ENCODE results near the gene KRCC1. TPM values are rescaled to one million over a fixed set of nuclear protein-coding genes. Genes with fewer than 3 reads are reported as not detected.

KRCC1 gene
- 22.5 TPM for polyA plus RNA-seq (2013, experiment 1 of 2)
- 25.4 TPM for polyA plus RNA-seq (2013, experiment 2 of 2)

- Histone ChIP-seq H3K27ac (ENCODE audit: low read depth, low read length, severe bottlenecking) (peak within 1 kb of the TSS; percentile 86), H3K4me3 (ENCODE audit: extremely low read depth, insufficient read depth, low read length, poor library complexity, severe bottlenecking) (peak within 1 kb of the TSS; percentile 82), H3K4me1 (ENCODE audit: control insufficient read depth, insufficient read depth, low read length, poor library complexity, severe bottlenecking) (peaks cover 9% of the 10 kb centered on the region), H3K36me3 (ENCODE audit: control insufficient read depth, insufficient read depth, low read length) (peaks cover 25% of the 10 kb centered on the region), H3K9me3 (ENCODE audit: control insufficient read depth, low read length) (no peaks in the 10 kb centered on the region)
- 0% methylated on average over 34 to 44 of the region's 77 CpGs for WGBS, 2 experiments (ENCODE audit: insufficient coverage in 2 of 2)
These were observed at the start of gene KRCC1 for GRCh38 chr2:88055371-88056128. TSS of gene KRCC1 (minus strand) at chr2:88055783. CDS start at chr2:88028563, 27,220 bp downstream.

DNA sequence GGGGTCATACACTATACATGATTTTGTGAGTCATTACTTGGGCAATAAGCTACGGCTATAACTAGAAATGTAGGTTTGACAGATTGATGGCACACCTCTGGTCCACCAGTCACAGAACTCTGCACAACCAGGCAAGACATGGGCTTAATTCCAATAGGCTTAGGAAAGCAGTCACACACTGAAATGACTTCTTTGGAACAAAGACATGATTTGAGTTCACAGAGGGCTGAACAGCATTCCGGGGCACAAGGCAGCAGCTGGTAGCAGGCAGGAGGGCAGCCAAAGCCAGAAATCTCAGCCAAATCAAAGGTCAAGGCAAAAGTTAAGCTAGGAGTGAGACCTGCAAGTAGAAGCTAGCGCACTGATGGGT, 44.9 kb upstream of the KRCC1 start:
- no peaks in the 10 kb centered on the region for H3K36me3 ChIP-seq (ENCODE audit: control insufficient read depth, insufficient read depth, low read length)
- no peak overlapping the region for H3K27ac ChIP-seq (ENCODE audit: low read depth, low read length, severe bottlenecking)
- H3K4me1 ChIP-seq (ENCODE audit: control insufficient read depth, insufficient read depth, low read length, poor library complexity, severe bottlenecking), result no peaks in the 10 kb centered on the region
- 89 to 100% methylated on average over 3 of the region's 3 CpGs for WGBS, 2 experiments (ENCODE audit: insufficient coverage in 2 of 2)
- H3K4me3 ChIP-seq (ENCODE audit: extremely low read depth, insufficient read depth, low read length, poor library complexity, severe bottlenecking), result no peak overlapping the region
- no peaks in the 10 kb centered on the region for H3K9me3 ChIP-seq (ENCODE audit: control insufficient read depth, low read length)

GRCh38 chr2:88099798-88100488, 44.4 kb upstream of the KRCC1 start:
- Histone ChIP-seq H3K4me3 (ENCODE audit: extremely low read depth, insufficient read depth, low read length, poor library complexity, severe bottlenecking) (no peak overlapping the region), H3K27ac (ENCODE audit: low read depth, low read length, severe bottlenecking) (no peak overlapping the region), H3K36me3 (ENCODE audit: control insufficient read depth, insufficient read depth, low read length) (no peaks in the 10 kb centered on the region), H3K9me3 (ENCODE audit: control insufficient read depth, low read length) (no peaks in the 10 kb centered on the region), H3K4me1 (ENCODE audit: control insufficient read depth, insufficient read depth, low read length, poor library complexity, severe bottlenecking) (no peaks in the 10 kb centered on the region)
- WGBS, 2 experiments (ENCODE audit: insufficient coverage in 2 of 2), result 9 to 25% methylated on average over 2 to 3 of the region's 5 CpGs

GRCh38 chr2:88098558-88098900, 42.9 kb upstream of the KRCC1 start:
- H3K4me1 ChIP-seq (ENCODE audit: control insufficient read depth, insufficient read depth, low read length, poor library complexity, severe bottlenecking), result no peaks in the 10 kb centered on the region

DNA sequence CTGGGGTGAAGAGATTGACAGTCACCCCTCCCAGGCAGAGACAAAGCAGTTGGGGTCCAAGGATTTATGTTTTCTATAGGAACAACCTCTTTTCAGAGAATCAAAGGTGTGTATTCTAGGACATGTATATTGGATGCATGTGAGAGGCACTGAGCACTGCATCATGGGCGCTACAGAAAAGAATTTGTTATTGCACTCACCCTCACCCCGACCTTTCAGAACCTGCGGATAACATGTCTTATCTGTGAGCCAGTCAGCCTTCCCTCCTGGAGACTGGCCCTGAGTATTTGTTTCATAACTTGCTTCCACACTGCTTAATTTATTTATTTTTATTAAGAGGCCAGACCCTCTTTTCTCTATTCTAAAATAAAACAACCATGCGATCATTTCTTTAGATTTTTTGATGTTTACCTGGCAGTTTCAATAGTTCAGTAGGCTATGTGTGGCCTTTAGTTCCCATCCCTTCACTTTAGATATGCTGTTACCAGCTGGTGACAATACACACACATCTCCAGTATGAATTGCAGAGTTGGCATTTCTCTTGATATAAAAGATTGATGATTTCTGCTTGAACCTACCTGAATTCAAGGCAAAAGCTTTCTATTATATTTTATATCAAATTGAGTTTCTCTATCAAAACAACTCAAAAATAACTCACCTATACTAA, 42.4 kb upstream of the KRCC1 start:
- H3K4me1 ChIP-seq (ENCODE audit: control insufficient read depth, insufficient read depth, low read length, poor library complexity, severe bottlenecking), result no peaks in the 10 kb centered on the region
- H3K27ac ChIP-seq (ENCODE audit: low read depth, low read length, severe bottlenecking), result no peak overlapping the region
- H3K36me3 ChIP-seq (ENCODE audit: control insufficient read depth, insufficient read depth, low read length), result no peaks in the 10 kb centered on the region
- 96 to 97% methylated on average over 3 of the region's 4 CpGs for WGBS, 2 experiments (ENCODE audit: insufficient coverage in 2 of 2)
- no peaks in the 10 kb centered on the region for H3K9me3 ChIP-seq (ENCODE audit: control insufficient read depth, low read length)
- no peak overlapping the region for H3K4me3 ChIP-seq (ENCODE audit: extremely low read depth, insufficient read depth, low read length, poor library complexity, severe bottlenecking)

More at GRCh38 chr2:88098558-88098900, 42.9 kb upstream of the KRCC1 start:
- H3K27ac ChIP-seq (ENCODE audit: low read depth, low read length, severe bottlenecking), result no peak overlapping the region
- H3K4me3 ChIP-seq (ENCODE audit: extremely low read depth, insufficient read depth, low read length, poor library complexity, severe bottlenecking), result no peak overlapping the region
- H3K36me3 ChIP-seq (ENCODE audit: control insufficient read depth, insufficient read depth, low read length), result no peaks in the 10 kb centered on the region
- H3K9me3 ChIP-seq (ENCODE audit: control insufficient read depth, low read length), result no peaks in the 10 kb centered on the region

DNA sequence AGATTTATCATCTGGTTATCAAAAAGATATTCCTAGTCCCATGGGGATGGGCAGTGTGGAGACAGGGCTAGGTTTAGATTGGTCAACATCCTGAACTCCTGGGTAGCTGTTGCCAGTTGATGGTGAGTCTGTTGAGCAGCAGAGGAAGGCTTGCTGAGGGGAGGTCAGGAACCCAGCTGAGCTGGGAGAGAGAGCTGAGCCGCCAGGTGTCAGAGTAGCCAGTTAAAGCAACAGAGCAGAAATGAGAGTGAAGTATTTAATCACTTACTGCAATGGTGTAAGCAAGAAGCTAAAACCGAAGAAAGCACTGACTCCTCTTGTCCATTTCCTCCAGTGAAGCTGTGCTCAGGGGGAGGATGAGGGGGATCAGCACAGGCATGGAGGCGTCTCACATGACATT, 41.6 kb upstream of the KRCC1 start:
- WGBS, 2 experiments (ENCODE audit: insufficient coverage in 2 of 2), result 56 to 69% methylated on average over 2 to 3 of the region's 3 CpGs
- no peaks in the 10 kb centered on the region for H3K36me3 ChIP-seq (ENCODE audit: control insufficient read depth, insufficient read depth, low read length)

DNA sequence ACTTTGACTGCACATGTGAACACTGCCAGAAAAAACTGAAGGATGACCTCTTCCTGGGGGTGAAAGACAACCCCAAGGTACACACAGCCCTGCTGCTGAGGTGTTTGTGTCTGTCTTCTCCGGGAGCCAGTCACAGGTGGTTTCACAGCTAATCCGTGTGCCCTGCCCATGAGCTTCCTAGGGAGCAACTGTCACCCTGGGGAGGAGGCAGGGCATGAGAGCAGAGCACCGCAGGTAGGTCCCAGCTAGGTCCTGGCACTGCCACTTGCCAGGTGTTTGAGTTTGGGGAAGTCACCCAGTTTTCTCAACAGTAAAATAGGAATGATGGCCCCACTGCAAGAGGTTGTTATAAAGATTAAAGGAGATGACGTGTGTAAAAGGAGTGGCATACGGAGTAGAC, 41.1 kb upstream of the KRCC1 start:
- WGBS, 2 experiments (ENCODE audit: insufficient coverage in 2 of 2), result 90 to 96% methylated on average over 5 of the region's 5 CpGs
- no peaks in the 10 kb centered on the region for H3K9me3 ChIP-seq (ENCODE audit: control insufficient read depth, low read length)
- no peak overlapping the region for H3K4me3 ChIP-seq (ENCODE audit: extremely low read depth, insufficient read depth, low read length, poor library complexity, severe bottlenecking)
- H3K4me1 ChIP-seq (ENCODE audit: control insufficient read depth, insufficient read depth, low read length, poor library complexity, severe bottlenecking), result no peaks in the 10 kb centered on the region
- H3K27ac ChIP-seq (ENCODE audit: low read depth, low read length, severe bottlenecking), result no peak overlapping the region
- no peaks in the 10 kb centered on the region for H3K36me3 ChIP-seq (ENCODE audit: control insufficient read depth, insufficient read depth, low read length)

More for the DNA sequence above, 41.6 kb upstream of the KRCC1 start:
- Histone ChIP-seq H3K4me3 (ENCODE audit: extremely low read depth, insufficient read depth, low read length, poor library complexity, severe bottlenecking) (no peak overlapping the region), H3K9me3 (ENCODE audit: control insufficient read depth, low read length) (no peaks in the 10 kb centered on the region), H3K27ac (ENCODE audit: low read depth, low read length, severe bottlenecking) (no peak overlapping the region), H3K4me1 (ENCODE audit: control insufficient read depth, insufficient read depth, low read length, poor library complexity, severe bottlenecking) (no peaks in the 10 kb centered on the region)

DNA sequence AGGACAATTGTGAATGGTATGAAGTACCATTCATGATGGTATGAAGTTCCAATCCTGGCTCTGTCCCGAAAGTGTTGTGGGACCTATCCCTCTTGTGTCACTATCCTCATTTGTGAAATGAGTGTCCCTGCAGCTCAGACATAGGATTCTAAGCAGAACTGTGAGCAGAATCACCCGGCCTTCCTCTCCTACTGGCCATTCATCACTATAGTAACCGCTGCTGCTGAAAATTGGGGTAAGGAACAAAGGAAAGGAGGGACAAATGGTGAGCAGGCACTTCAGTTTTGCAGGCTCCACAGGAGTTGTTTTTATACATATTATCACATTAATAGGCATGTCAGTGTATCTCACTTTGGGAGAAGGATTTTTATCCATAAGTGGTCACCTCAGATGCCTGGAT, 39.4 kb upstream of the KRCC1 start:
- WGBS, 2 experiments (ENCODE audit: insufficient coverage in 2 of 2), result 63 to 67% methylated on average over 1 of the region's 3 CpGs
- Histone ChIP-seq H3K36me3 (ENCODE audit: control insufficient read depth, insufficient read depth, low read length) (no peaks in the 10 kb centered on the region), H3K4me3 (ENCODE audit: extremely low read depth, insufficient read depth, low read length, poor library complexity, severe bottlenecking) (no peak overlapping the region), H3K27ac (ENCODE audit: low read depth, low read length, severe bottlenecking) (no peak overlapping the region), H3K9me3 (ENCODE audit: control insufficient read depth, low read length) (no peaks in the 10 kb centered on the region), H3K4me1 (ENCODE audit: control insufficient read depth, insufficient read depth, low read length, poor library complexity, severe bottlenecking) (no peaks in the 10 kb centered on the region)

DNA sequence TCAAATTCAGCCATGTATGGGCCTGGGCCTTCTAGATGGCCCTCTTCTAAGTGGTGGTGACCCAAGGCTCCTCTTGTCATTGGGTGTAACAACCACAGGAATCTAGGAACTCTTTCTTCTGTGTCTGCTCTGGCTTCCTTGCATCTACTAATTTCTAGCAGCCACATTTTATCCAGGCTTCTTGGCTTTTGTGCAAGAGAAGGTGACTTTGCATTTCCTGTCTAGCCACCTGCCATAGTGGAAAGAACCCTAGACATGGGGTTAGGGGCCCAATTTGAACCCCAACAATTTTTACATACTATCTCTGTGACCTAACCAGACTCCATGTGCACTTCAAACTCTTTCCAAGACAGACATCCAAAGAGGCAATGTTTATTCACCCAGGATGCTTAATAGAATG, 37.2 kb upstream of the KRCC1 start:
- no peak overlapping the region for H3K27ac ChIP-seq (ENCODE audit: low read depth, low read length, severe bottlenecking)

GRCh38 chr2:88091943-88092342, 36.4 kb upstream of the KRCC1 start:
- 0 to 92% methylated on average over 1 to 2 of the region's 3 CpGs for WGBS, 2 experiments (ENCODE audit: insufficient coverage in 2 of 2)

More for the DNA sequence above, 37.2 kb upstream of the KRCC1 start:
- Histone ChIP-seq H3K4me1 (ENCODE audit: control insufficient read depth, insufficient read depth, low read length, poor library complexity, severe bottlenecking) (no peaks in the 10 kb centered on the region), H3K4me3 (ENCODE audit: extremely low read depth, insufficient read depth, low read length, poor library complexity, severe bottlenecking) (no peak overlapping the region), H3K36me3 (ENCODE audit: control insufficient read depth, insufficient read depth, low read length) (no peaks in the 10 kb centered on the region), H3K9me3 (ENCODE audit: control insufficient read depth, low read length) (no peaks in the 10 kb centered on the region)

More at GRCh38 chr2:88091943-88092342, 36.4 kb upstream of the KRCC1 start:
- Histone ChIP-seq H3K36me3 (ENCODE audit: control insufficient read depth, insufficient read depth, low read length) (no peaks in the 10 kb centered on the region), H3K9me3 (ENCODE audit: control insufficient read depth, low read length) (no peaks in the 10 kb centered on the region), H3K4me3 (ENCODE audit: extremely low read depth, insufficient read depth, low read length, poor library complexity, severe bottlenecking) (no peak overlapping the region), H3K4me1 (ENCODE audit: control insufficient read depth, insufficient read depth, low read length, poor library complexity, severe bottlenecking) (no peaks in the 10 kb centered on the region), H3K27ac (ENCODE audit: low read depth, low read length, severe bottlenecking) (no peak overlapping the region)

Measured in mesodermal cell (in vitro differentiated cells).